ENCODE results near the gene SIGLEC7.

The SIGLEC7 gene

DNA sequence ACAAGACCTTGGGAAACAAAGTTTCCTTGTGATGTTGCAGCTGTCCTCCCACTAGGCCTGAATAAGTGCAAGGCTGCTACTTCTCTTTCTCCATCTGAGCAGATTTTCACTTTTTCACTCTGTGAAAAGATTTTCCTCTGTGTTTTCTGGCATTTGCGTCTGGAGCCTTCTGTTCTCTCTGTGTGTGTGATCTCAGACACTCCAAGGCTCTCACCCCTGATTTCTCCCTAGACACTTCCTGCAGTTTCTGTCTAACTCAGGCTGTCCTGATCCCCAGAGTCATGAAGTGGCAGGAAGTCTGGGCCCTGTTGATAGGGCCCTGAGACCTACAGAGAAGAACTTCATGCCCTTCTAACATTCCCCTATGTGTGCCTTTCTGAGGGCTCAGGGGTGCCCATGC, 37.2 kb downstream of the SIGLEC7 start:
- no peak for DNase-seq

GRCh38 chr19:51181377-51181912, 39.3 kb downstream of the SIGLEC7 start:
- DNase-seq = no peak

- DNase-seq = no peak
These were observed 39.9 kb downstream of the SIGLEC7 start for GRCh38 chr19:51181913-51182419.

DNA sequence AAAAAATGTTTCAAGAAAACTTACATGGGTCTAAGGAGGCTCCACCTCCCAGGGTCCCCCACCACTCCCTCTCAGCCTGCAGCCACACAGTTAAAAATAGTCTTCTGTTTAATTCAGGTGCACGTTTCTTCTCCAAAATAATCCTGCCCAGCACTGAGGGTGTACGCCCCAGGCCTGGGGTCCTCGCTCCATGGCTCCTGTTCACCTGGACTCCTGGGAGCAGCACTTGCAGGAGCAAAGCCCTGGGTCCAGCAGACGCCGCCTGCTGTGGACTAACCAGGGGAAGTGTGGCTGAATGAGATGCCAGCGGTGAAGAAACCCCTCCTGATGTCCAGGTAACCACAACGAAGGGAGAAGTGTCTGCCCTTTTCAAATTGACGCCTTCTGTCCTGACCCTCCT, 41.5 kb downstream of the SIGLEC7 start:
- no peak for DNase-seq

- DNase-seq = no peak
These were observed 43.2 kb downstream of the SIGLEC7 start for GRCh38 chr19:51185069-51185867.

GRCh38 chr19:51185868-51186215, 43.7 kb downstream of the SIGLEC7 start:
- no peak for DNase-seq

DNA sequence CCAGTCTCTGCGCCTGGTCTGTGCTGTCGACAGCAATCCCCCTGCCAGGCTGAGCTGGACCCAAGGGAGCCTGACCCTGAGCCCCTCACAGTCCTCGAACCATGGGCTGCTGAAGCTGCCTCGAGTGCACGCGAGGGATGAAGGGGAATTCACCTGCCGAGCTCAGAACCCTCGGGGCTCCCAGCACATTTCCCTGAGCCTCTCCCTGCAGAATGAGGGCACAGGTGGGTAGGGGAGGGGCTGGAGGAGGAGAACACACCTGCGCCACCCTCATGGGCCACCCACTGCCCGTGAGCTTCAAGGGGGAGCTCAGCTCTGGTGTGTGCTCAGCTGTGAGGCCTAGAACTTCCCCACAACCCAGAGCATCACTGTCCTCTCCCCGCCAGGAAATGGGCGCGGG, 44.2 kb downstream of the SIGLEC7 start:
- no peak for DNase-seq

DNA sequence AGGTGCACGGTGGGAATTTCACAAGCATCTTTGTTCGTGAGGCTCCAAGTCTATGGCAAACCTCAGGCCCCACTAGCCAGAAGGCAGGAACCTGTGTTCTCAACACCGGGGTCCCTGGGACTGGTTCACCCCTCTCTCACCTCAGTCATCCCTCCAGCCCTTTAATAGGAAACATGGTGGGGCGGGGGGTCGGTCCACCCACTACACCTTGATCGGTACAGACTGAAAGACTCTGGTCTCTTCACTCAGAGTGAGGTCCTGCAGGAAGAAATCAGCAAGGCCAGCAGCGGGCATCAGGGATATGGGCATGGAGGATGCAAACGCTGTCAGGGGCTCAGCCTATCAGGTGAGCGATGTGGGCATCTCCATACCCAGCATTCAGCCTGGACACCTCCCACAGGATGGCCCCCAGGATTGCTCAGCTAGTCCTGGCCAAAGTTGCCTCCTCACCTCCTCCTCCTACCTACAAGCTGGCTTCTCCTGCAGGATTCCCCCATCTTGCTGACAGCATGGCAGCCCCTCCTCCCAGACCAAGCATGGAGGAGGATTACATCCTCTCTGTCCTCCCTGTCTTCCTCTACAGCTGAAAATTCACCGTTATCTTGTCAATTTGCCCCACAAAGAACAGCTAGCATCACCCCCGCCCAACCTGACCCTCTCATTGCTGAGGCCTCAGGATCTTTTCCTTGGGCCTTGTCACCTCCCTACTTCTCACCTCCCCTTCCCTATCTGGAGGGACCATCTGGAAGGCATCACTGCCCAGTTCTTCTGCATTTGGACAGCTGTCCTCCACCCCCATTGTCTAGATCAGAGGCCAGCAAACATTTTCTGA, 45.5 kb downstream of the SIGLEC7 start:
- no peak for DNase-seq

GRCh38 chr19:51188227-51188559, 46.1 kb downstream of the SIGLEC7 start:
- no peak for DNase-seq

- DNase-seq = no peak
These were observed 50.6 kb downstream of the SIGLEC7 start for GRCh38 chr19:51192689-51193088.

- no peak for DNase-seq
These were observed 52.6 kb downstream of the SIGLEC7 start for GRCh38 chr19:51194527-51195315.

- DNase-seq = no peak
These were observed 53.1 kb downstream of the SIGLEC7 start for GRCh38 chr19:51195316-51195586.

DNA sequence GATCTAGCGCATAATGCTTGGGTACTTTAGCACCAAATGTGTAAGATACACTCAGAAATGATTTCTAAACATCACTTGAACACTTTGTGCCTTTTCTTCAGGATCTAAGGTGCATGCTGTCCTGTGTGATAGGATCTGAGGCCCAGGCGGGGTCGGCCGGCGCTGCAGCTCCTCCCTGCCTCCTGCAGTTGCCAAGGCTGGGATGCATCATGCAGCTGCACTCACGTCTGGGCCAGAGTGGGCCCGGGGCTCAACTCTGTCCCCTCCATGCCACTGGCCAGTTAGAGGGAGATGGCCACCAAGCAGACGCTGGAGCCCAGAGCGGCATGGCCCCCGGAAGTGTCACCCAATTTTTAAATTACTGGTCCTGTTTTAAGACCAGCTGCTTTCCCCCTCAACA, 53.5 kb downstream of the SIGLEC7 start:
- no peak for DNase-seq

DNA sequence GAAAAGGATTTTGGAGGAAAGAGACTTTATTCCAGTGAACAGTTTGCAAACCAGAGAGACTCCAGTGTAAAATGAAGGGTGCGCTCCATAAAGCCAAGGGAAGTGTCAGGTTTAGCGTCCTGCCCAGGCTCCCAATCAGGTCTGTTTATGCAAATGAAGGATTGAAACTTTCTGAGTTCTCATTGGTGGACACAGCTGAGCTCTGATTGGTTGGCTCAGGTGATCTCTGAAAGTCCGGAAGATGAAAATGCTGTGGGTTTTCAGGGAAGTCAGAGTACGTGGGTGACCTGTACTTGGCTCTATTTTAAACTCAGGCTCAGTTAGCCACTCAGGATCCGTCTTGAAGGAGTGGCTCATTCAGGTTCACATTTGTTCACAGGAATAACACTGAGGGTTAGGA, 54.1 kb downstream of the SIGLEC7 start:
- DNase-seq = no peak

- no peak for DNase-seq
These were observed 56.5 kb downstream of the SIGLEC7 start for GRCh38 chr19:51198641-51199040.

DNA sequence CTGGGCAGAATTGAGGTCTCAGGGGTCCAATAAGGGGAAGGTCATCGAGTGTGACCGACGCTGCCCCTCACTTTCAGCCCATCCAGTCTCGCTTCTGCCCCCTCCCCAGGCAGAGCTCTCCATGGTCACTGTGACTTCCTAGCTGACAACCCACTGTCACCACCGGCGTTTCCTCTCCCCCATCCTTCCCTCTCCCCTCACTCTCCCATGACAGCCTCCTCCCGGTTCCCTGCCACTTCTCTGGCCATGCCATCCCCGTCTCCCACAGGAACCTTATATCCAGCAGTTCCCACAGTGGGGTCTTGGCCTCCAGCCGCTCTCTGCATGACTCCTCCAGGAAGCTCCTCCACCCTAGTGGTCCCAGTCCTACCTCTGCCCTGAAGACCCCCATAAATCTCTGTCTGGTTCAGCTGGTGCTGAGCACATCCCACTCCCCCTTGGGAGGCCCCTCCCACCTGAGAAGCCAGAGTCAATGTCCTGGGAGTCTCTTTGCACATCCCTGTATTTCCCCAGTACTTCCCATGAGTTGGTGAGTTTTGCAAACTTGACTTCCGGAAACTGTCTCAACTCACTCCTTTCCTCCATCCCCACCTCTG, 58.1 kb downstream of the SIGLEC7 start:
- no peak for DNase-seq

DNA sequence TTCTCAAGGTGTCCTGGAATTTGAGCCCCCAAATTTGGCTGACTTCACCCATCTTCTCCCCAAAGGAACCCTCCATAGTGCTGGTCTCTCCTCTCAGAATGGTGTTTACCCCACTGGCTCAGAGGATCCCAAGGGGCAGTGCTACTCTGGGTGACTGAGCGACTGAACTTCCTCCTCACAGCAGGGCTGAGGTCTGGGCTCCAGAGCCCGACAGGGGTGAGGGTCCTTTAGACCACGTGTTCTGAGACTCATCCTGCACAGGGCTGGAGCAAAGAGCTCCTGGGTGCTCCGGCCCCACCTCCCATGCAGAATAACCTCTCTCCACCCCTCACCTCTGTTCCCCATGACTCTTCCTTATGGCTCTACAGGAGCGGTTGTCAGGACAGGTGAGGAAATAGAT, 59.6 kb downstream of the SIGLEC7 start:
- no peak for DNase-seq
